ELF-1 (cell line): Measurements from ENCODE around the gene CARD6.
A peak's percentile ranks its signal among the peaks of the same experiment; 100 is the strongest.
"Not testable (repeated sequence)": the region's sequence is repeated elsewhere in the genome, so short reads cannot be mapped to it uniquely, and the experiment has no call there.

Experiments used
- DNase-seq: peaks from one replicate; pipeline ENCODE4 v3.0.0-alpha.2; 2016; ENCODE audit warnings: low read depth, low spot score

Gene CARD6

GRCh38 chr5:40841068-40841805 lies at the start of gene CARD6:
Gene CARD6 (plus strand): TSS chr5:40841367. CDS start chr5:40841383, 16 bp downstream.
- no peak for DNase-seq

GRCh38 chr5:40791715-40792139 lies 49.4 kb upstream of the CARD6 start:
- DNase-seq, result no peak

- not testable (repeated sequence) for DNase-seq
Measured at GRCh38 chr5:40792691-40793090, 48.5 kb upstream of the CARD6 start.

GRCh38 chr5:40794340-40794739 lies 46.8 kb upstream of the CARD6 start:
- not testable (repeated sequence) for DNase-seq

- not testable (repeated sequence) for DNase-seq
Measured at GRCh38 chr5:40794877-40795276, 46.3 kb upstream of the CARD6 start.

GRCh38 chr5:40796487-40796889 lies 44.7 kb upstream of the CARD6 start:
- DNase-seq, result no peak

- DNase-seq, result peak; percentile 87
Measured at GRCh38 chr5:40797273-40798011, 43.7 kb upstream of the CARD6 start.

GRCh38 chr5:40798012-40798800 lies 43.0 kb upstream of the CARD6 start, which contains the start of gene PRKAA1:
Gene PRKAA1 (minus strand): TSS chr5:40798374. CDS start chr5:40798189, 185 bp downstream.
- DNase-seq, result peak; percentile 96

- no peak for DNase-seq
Measured at GRCh38 chr5:40798801-40799210, 42.4 kb upstream of the CARD6 start.

GRCh38 chr5:40799258-40799657 lies 41.9 kb upstream of the CARD6 start:
- no peak for DNase-seq

- DNase-seq, result no peak
Measured at GRCh38 chr5:40801771-40802562, 39.2 kb upstream of the CARD6 start.

- no peak for DNase-seq
Measured at GRCh38 chr5:40812125-40812524, 29.0 kb upstream of the CARD6 start.

- DNase-seq, result no peak
Measured at GRCh38 chr5:40813698-40814281, 27.4 kb upstream of the CARD6 start.

- no peak for DNase-seq
Measured at GRCh38 chr5:40823459-40823858, 17.7 kb upstream of the CARD6 start.

GRCh38 chr5:40825461-40826043 lies 15.6 kb upstream of the CARD6 start:
- DNase-seq, result not testable (repeated sequence)

- no peak for DNase-seq
Measured at GRCh38 chr5:40826489-40827187, 14.5 kb upstream of the CARD6 start.

GRCh38 chr5:40827188-40827977 lies 13.8 kb upstream of the CARD6 start:
- no peak for DNase-seq

GRCh38 chr5:40828021-40828631 lies 13.0 kb upstream of the CARD6 start:
- DNase-seq, result no peak
